Posterior cingulate gyrus (tissue), 11 donors: ENCODE measurements around the gene KCNH6.

ENCODE experiments used
- DNase-seq, 10 donors: peaks; one replicate each; pipeline versions ENCODE4 v3.0.0 to v3.0.0-alpha.2; 2020 to 2021; ENCODE audit warnings: mixed read lengths in 3 of 10
- intact Hi-C: fragments of 100-400 bp; cut with DNase I; formaldehyde crosslinking; loops from one replicate; pipeline ENCODE4 v1.15.1; 2023

Gene KCNH6

DNA sequence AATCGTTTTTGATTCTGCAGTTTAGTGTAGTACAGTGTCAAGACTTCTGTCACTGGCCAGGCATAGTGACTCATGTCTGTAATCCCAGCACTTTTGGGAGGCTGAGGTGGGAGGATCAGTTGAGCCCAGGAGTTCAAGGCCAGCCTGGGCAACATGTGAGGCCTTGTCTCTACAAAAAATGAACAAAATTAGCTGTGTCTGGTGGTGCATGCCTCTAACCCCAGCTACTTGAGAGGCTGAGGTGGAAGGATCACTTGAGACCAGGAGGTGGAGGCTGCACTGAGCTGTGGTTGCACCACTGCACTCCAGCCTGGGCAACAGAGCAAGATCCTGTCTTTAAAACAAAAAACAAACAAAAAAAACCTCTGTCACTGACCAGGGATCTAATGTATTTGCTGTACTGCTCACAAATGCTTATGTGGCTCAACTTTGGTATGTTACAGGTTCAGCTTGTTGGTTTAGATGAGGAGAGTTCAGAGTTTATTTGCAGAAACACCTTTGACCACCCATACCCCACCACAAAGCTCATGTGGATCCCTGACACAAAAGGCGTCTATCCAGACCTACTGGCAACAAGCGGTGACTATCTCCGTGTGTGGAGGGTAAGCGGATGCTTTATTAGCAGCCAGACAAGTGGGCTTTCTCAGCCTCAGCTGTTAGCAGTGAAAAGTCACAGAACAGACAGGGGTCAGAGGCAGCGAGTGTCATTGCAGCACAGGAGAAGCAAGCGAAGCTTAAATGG lies 55.0 kb downstream of the KCNH6 start:
- intact Hi-C loops = no loop called here
- no peak for DNase-seq

DNA sequence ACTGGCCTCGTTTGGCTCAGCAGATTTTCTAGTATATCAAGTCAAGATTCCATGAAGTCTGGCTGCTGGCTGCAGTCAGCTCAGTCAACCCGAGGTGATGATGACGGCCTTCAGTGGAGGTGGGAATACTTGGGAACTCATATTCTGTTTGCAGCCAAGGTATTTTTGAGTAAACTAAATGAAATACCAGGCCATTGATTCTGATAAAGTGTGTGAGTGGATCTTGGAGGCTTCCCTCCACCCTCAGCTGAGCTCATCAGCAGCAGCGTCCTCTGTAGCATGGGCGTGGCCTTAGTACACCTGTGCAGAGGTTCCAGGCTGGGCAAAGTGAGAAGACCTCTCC lies 55.6 kb downstream of the KCNH6 start:
- intact Hi-C loops = no loop called here
- DNase-seq = no peak

DNA sequence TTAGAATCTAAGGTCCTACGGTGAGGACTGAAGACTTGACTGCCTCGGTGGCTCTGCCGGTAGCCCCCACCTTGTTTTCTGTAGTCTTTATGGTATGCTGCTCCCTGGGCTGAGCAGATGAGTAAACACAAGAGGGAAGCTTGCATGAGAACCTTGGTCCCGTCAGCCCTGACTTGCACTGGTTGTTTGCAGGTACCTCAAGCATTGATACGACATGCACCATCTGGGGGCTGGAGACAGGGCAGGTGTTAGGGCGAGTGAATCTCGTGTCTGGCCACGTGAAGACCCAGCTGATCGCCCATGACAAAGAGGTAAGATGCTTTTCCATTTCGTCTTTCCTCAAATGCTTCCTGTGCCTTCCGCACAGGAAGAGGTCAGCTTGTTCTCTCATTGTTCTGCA lies 56.5 kb downstream of the KCNH6 start:
- no peak for DNase-seq
- intact Hi-C loops = no loop called here

DNA sequence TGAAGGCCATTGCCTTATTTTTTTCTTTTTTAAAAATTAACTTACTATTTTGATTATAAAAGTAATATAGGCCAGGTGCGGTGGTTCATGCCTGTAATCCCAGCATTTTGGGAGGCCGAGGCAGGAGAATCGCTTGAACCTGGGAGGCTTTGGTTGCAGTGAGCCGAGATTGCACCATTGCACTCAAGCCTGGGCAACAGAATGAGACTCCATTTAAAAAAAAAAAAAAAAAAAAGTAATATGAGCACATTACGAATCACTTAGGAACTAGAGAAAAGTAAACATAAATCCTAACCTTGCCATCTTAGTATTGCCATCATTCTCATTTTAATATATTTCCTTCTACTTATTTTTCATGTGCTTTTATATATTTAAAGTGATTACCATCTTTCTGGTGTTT lies 64.6 kb downstream of the KCNH6 start:
- intact Hi-C loops = no loop called here
- no peak for DNase-seq

DNA sequence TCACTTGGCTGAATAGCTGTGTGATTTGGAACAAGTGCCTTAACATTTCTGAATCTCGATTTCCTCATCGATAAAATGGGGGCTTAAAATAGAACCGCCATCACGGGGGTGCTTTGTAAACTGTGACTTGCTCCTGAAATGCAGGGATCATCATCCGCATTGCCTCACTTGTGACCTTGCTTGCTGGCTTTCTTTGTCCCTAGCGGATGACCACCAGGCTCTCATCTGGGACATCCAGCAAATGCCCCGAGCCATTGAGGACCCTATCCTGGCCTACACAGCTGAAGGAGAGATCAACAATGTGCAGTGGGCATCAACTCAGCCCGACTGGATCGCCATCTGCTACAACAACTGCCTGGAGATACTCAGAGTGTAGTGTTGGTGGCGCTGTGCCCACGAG lies 65.6 kb downstream of the KCNH6 start:
- no peak for DNase-seq
- intact Hi-C loops = no loop called here

- no peak for DNase-seq
- intact Hi-C loops = no loop called here
Measured at GRCh38 chr17:63589646-63590045, 66.5 kb downstream of the KCNH6 start.

DNA sequence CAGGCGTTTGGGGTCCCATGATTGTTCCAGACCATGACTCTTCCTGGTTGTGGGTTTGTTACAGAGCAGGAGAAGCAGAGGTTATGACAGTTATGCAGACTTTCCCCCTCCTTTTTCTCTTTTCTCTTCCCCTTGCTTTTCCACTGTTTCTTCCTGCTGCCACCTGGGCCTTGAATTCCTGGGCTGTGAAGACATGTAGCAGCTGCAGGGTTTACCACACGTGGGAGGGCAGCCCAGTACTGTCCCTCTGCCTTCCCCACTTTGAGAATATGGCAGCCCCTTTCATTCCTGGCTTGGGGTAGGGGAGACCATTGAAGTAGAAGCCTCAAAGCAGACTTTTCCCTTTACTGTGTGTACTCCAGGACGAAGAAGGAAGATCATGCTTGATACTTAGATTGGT lies 69.6 kb downstream of the KCNH6 start:
- intact Hi-C loops = no loop called here
- no peak for DNase-seq

GRCh38 chr17:63595132-63595531 lies 72.0 kb downstream of the KCNH6 start:
- DNase-seq = no peak
- intact Hi-C loops = no loop called here
